ENCODE results near the gene CDS2. TPM values are rescaled to one million over a fixed set of nuclear protein-coding genes. Genes with fewer than 3 reads are reported as not detected.

CDS2 gene
- total and polyA plus RNA-seq, 2 of the 13 experiments (the other 11 are each of a cell fraction or from before 2014, with no cell fraction given), result 81.3 to 153 TPM

DNA sequence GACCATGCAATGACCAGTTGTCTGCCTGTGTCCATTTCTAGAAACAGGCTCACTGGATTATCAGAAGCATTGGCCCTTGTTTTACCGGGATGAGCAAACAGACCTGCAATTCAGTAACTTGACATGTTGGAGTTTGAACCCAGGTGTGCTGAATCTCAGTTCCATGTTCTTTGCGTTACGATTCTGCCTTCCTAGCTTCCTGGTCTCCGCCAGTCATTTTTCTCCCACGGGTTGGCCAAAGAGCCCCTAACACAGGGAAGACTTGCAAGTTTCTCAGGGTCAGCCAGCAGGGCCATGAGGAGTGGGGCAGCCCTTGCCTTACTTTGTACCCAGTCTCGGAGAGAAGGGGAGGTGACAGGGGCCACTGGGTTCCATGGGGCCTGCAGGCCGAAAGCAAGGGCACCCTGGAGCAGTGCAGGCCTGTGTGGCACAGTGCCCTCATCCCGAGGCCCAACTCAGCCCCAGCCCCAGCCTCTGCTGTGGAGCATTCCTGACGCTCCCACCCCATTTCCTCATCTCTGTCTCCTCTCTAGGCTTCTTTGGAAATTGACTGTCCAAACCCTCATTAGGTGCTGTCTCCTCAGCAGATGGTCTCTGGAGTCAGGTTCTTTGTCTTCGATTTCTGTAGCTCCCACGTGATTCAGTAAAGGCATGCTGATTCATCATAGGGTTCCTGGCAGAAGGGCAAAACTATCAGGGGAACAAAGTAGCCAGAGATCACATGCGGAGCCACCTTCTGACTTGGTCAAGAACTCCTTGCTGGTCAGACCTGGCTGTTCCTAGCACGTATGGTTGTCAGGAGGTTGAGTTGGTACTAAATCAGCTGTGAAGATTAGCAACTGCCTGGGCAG lies 23.6 kb downstream of the CDS2 start (continued):
- TF ChIP-seq ETV6 (CRISPR knock-in tag; conservative IDR thresholded peaks at IDR 0.05), result no peak
- no peak for TF ChIP-seq TCF7L2 (IDR thresholded peaks at IDR 0.05; ENCODE audit: low read depth, low read length)
- TF ChIP-seq, protein P1, sequence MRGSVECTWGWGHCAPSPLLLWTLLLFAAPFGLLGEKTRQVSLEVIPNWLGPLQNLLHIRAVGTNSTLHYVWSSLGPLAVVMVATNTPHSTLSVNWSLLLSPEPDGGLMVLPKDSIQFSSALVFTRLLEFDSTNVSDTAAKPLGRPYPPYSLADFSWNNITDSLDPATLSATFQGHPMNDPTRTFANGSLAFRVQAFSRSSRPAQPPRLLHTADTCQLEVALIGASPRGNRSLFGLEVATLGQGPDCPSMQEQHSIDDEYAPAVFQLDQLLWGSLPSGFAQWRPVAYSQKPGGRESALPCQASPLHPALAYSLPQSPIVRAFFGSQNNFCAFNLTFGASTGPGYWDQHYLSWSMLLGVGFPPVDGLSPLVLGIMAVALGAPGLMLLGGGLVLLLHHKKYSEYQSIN (CRISPR knock-in tag; IDR thresholded peaks at IDR 0.05; ENCODE audit: borderline replicate concordance), result no peak
- TF ChIP-seq ZNF121 (CRISPR knock-in tag; IDR thresholded peaks at IDR 0.05), result no peak
- peak; percentile 85 for TF ChIP-seq FOSL2 (CRISPR knock-in tag; IDR thresholded peaks at IDR 0.05)
- no peak for TF ChIP-seq ZZZ3 (CRISPR knock-in tag; IDR thresholded peaks at IDR 0.05; ENCODE audit: borderline replicate concordance)
- no peak for TF ChIP-seq ZNF30 (CRISPR knock-in tag; IDR thresholded peaks at IDR 0.05)
- TF ChIP-seq ZNF629 (CRISPR knock-in tag; conservative IDR thresholded peaks at IDR 0.05), result peak; percentile 70; the same call in 1 of the 2 replicates
- TF ChIP-seq CEBPB (IDR thresholded peaks at IDR 0.05; ENCODE audit: borderline replicate concordance, low read depth, low read length), result peak; percentile 53; the same call in 1 of the 2 replicates
- no peak for TF ChIP-seq ZNF552 (CRISPR knock-in tag; IDR thresholded peaks at IDR 0.05; ENCODE audit: borderline replicate concordance)
- TF ChIP-seq, protein P2, sequence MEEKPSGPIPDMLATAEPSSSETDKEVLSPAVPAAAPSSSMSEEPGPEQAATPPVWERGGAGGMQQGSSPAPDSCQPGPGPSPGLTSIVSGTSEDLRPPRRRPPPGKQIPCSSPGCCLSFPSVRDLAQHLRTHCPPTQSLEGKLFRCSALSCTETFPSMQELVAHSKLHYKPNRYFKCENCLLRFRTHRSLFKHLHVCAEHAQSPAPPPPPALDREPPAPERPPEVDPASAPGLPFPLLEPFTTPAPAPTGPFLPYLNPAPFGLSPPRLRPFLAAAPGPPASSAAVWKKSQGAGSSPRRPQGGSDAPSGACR (CRISPR knock-in tag; IDR thresholded peaks at IDR 0.05), result peak; percentile 38
- peak; percentile 56 for TF ChIP-seq BORCS8-MEF2B (CRISPR knock-in tag; IDR thresholded peaks at IDR 0.05)
- TF ChIP-seq, protein P3, sequence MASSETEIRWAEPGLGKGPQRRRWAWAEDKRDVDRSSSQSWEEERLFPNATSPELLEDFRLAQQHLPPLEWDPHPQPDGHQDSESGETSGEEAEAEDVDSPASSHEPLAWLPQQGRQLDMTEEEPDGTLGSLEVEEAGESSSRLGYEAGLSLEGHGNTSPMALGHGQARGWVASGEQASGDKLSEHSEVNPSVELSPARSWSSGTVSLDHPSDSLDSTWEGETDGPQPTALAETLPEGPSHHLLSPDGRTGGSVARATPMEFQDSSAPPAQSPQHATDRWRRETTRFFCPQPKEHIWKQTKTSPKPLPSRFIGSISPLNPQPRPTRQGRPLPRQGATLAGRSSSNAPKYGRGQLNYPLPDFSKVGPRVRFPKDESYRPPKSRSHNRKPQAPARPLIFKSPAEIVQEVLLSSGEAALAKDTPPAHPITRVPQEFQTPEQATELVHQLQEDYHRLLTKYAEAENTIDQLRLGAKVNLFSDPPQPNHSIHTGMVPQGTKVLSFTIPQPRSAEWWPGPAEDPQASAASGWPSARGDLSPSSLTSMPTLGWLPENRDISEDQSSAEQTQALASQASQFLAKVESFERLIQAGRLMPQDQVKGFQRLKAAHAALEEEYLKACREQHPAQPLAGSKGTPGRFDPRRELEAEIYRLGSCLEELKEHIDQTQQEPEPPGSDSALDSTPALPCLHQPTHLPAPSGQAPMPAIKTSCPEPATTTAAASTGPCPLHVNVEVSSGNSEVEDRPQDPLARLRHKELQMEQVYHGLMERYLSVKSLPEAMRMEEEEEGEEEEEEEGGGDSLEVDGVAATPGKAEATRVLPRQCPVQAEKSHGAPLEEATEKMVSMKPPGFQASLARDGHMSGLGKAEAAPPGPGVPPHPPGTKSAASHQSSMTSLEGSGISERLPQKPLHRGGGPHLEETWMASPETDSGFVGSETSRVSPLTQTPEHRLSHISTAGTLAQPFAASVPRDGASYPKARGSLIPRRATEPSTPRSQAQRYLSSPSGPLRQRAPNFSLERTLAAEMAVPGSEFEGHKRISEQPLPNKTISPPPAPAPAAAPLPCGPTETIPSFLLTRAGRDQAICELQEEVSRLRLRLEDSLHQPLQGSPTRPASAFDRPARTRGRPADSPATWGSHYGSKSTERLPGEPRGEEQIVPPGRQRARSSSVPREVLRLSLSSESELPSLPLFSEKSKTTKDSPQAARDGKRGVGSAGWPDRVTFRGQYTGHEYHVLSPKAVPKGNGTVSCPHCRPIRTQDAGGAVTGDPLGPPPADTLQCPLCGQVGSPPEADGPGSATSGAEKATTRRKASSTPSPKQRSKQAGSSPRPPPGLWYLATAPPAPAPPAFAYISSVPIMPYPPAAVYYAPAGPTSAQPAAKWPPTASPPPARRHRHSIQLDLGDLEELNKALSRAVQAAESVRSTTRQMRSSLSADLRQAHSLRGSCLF (CRISPR knock-in tag; IDR thresholded peaks at IDR 0.05; ENCODE audit: borderline replicate concordance), result no peak
- no peak for TF ChIP-seq ZNF546 (CRISPR knock-in tag; conservative IDR thresholded peaks at IDR 0.05)
- TF ChIP-seq, protein P4, sequence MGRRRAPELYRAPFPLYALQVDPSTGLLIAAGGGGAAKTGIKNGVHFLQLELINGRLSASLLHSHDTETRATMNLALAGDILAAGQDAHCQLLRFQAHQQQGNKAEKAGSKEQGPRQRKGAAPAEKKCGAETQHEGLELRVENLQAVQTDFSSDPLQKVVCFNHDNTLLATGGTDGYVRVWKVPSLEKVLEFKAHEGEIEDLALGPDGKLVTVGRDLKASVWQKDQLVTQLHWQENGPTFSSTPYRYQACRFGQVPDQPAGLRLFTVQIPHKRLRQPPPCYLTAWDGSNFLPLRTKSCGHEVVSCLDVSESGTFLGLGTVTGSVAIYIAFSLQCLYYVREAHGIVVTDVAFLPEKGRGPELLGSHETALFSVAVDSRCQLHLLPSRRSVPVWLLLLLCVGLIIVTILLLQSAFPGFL (CRISPR knock-in tag; IDR thresholded peaks at IDR 0.05), result no peak
- no peak for TF ChIP-seq GZF1 (CRISPR knock-in tag; IDR thresholded peaks at IDR 0.05)
- TF ChIP-seq LCORL (IDR thresholded peaks at IDR 0.05), result peak; percentile 41; the same call in 1 of the 2 replicates
- peak; percentile 71; the same call in 1 of the 2 replicates for TF ChIP-seq LCORL (CRISPR knock-in tag; IDR thresholded peaks at IDR 0.05)
- no peak for TF ChIP-seq ZNF230 (CRISPR knock-in tag; IDR thresholded peaks at IDR 0.05)

All from HepG2 (cell line).